ENCODE measurements around the gene PIGZ. TPM values are rescaled to one million over a fixed set of nuclear protein-coding genes. Genes with fewer than 3 reads are reported as not detected.

PIGZ gene
- total RNA-seq, 4 donors from 2014 or later, result 2.3 to 8.0 (median 4.4) TPM

- DNase-seq (ENCODE audit: low spot score in 2 of 2), result no peak
- intact Hi-C loops (cut with DNase I; ENCODE audit: low total_unique reads), result no loop called here
- 71 to 75% methylated on average over 12 of the region's 12 CpGs for WGBS, 2 donors
- no peak overlapping the region for H3K4me3 ChIP-seq (ENCODE audit: low read depth, poor library complexity, severe bottlenecking)
- TF ChIP-seq, protein P1, sequence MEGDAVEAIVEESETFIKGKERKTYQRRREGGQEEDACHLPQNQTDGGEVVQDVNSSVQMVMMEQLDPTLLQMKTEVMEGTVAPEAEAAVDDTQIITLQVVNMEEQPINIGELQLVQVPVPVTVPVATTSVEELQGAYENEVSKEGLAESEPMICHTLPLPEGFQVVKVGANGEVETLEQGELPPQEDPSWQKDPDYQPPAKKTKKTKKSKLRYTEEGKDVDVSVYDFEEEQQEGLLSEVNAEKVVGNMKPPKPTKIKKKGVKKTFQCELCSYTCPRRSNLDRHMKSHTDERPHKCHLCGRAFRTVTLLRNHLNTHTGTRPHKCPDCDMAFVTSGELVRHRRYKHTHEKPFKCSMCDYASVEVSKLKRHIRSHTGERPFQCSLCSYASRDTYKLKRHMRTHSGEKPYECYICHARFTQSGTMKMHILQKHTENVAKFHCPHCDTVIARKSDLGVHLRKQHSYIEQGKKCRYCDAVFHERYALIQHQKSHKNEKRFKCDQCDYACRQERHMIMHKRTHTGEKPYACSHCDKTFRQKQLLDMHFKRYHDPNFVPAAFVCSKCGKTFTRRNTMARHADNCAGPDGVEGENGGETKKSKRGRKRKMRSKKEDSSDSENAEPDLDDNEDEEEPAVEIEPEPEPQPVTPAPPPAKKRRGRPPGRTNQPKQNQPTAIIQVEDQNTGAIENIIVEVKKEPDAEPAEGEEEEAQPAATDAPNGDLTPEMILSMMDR (IDR thresholded peaks at IDR 0.05), result no peak
- no peak for TF ChIP-seq POLR2A (IDR thresholded peaks at IDR 0.05)
Observed at GRCh38 chr3:196988241-196989029, 19.8 kb upstream of the PIGZ start.

- DNase-seq (ENCODE audit: low spot score in 2 of 2), result no peak
- 79 to 81% methylated on average over 10 of the region's 10 CpGs for WGBS, 2 donors
- no peak overlapping the region for H3K4me3 ChIP-seq (ENCODE audit: low read depth, poor library complexity, severe bottlenecking)
- TF ChIP-seq, protein P1 (IDR thresholded peaks at IDR 0.05), result no peak
- intact Hi-C loops (cut with DNase I; ENCODE audit: low total_unique reads), result no loop called here
Observed at GRCh38 chr3:196987022-196987421, 18.4 kb upstream of the PIGZ start.

DNA sequence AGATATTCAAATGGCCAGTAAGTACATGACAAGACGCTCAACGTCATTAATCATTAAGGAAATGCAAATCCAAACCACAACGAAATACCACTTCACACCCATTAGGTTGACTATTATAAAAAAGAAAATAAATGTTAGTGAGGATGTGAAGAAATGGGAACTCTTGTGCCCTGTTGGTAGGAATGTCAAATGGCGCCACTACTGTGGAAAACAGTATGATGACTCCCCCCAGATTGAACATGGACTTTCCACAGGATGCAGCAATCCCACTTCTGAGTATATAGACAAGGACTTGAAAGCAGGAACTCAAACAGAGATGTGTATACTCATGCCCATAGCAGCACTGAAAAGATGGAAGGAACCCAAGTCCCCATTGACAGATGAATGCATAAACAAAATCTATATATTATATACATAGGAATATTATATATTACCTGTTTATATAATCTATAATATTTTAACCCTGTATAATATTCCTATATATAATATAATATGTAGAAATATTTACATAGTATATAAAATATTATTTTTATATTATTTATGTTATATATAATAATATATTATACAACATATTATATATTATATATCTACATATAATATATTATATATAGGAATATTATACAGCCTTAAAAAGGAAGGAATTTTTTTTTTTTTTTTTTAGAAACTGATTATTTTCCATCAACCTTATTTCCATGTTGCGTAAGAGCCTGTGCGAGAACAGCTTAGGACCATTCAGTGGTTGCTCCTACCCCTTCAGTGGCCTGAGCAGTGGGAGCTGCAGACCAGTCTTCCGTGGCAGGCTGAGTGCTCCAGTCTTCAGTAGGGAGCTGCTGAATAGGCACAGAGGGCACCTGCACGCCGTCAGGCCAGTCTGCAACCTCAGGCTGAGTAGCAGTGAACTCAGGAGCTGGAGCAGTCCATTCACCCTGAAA, 17.6 kb upstream of the PIGZ start:
- 86 to 92% methylated on average over 9 of the region's 9 CpGs for WGBS, 2 donors
- no peak for TF ChIP-seq POLR2A (IDR thresholded peaks at IDR 0.05)
- TF ChIP-seq, protein P1 (IDR thresholded peaks at IDR 0.05), result no peak
- intact Hi-C loops (cut with DNase I; ENCODE audit: low total_unique reads), result no loop called here
- no peak overlapping the region for H3K4me3 ChIP-seq (ENCODE audit: low read depth, poor library complexity, severe bottlenecking)
- no peak for DNase-seq (ENCODE audit: low spot score in 2 of 2)

DNA sequence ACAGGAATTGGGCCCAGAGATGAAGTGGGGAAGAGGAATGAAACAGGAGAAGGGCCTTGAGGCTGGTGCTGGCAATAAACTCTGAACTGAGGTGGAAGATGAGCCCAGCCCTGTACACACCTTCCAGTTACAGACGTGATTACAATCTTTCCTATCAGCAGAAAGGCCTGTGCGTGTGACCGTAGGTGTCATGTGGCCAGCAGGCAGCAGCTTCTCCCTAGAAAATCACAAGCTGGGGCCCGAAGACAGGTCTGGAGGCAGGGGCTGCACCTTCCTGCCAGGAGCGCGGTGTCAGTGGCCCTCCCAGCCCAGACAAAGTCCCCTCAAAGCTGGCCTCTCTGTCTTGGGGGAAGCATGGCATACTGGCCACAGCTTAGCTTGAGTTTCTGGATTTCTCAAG, 16.7 kb upstream of the PIGZ start:
- H3K4me3 ChIP-seq (ENCODE audit: low read depth, poor library complexity, severe bottlenecking), result no peak overlapping the region
- 77 to 80% methylated on average over 6 of the region's 6 CpGs for WGBS, 2 donors
- no peak for TF ChIP-seq POLR2A (IDR thresholded peaks at IDR 0.05)
- TF ChIP-seq, protein P1 (IDR thresholded peaks at IDR 0.05), result no peak
- intact Hi-C loops (cut with DNase I; ENCODE audit: low total_unique reads), result no loop called here
- DNase-seq (ENCODE audit: low spot score in 2 of 2), result no peak

DNA sequence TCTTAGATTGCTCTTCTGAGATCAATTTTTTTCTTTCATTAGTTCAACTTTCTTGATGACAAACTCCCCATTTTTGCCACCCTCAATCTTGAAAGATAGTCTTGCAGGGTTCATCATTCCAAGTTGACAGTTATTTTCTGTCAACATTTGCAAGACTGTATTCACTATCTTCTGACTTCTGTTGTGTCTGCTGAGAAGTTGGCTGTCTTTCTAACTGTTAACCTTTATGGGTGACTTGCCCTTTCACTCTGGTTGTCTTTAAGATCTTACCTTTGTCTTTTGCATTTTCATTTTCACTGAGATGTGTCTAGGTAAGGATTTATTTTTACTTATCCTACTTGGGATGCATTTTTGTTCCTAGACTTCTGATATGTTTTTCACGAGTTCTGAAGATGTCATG, 14.6 kb upstream of the PIGZ start:
- intact Hi-C loops (cut with DNase I; ENCODE audit: low total_unique reads), result no loop called here
- TF ChIP-seq, protein P1 (IDR thresholded peaks at IDR 0.05), result no peak
- no peak for TF ChIP-seq POLR2A (IDR thresholded peaks at IDR 0.05)
- DNase-seq (ENCODE audit: low spot score in 2 of 2), result no peak
- 70 to 79% methylated on average over 1 of the region's 1 CpG for WGBS, 2 donors
- H3K4me3 ChIP-seq (ENCODE audit: low read depth, poor library complexity, severe bottlenecking), result no peak overlapping the region

All from lower leg skin (tissue), 4 donors.